PC-3 (cell line): ENCODE measurements around the gene SGK2. TPM values are rescaled to one million over a fixed set of nuclear protein-coding genes. Genes with fewer than 3 reads are reported as not detected.

Experiments
- ATAC-seq: fragments of 200-7000 bp; cut with Tn5 transposase; 2 replicates; pipeline ENCODE4 v1.9.1; 2020; ENCODE audit warnings: mild to moderate bottlenecking, moderate library complexity
- BruUV-seq: library from RNA; stranded (reverse); fragments of 400-500 nt; replicated peaks from 2 replicates; lab custom pipeline; 2021; lab: Mats Ljungman, UMichigan
- CTCF ChIA-PET: fragments of 300-600 bp; sonication (Branson Sonifier 250); formaldehyde crosslinking; loops from one replicate; lab custom pipeline; 2022; ENCODE audit warnings: antibody characterized with exemption; lab: Charles Lee
- POLR2A ChIA-PET: fragments of 300-600 bp; sonication (Branson Sonifier 250); formaldehyde crosslinking; loops from one replicate; lab custom pipeline; 2022; ENCODE audit warnings: antibody characterized with exemption; ENCODE audit not compliant: unreplicated experiment; lab: Charles Lee
- DNase-seq: peaks from one replicate; pipeline ENCODE4 v3.0.0-alpha.2; 2015
- H2AFZ ChIP-seq: fragments of 300-600 bp; sonication (generic); 2 replicates; pipeline ENCODE4 v1.6.0; 2016; ENCODE audit warnings: antibody characterized with exemption, low read length
- H3F3A ChIP-seq: fragments of 300-600 bp; sonication (generic); one replicate; pipeline ENCODE4 v1.6.0; 2017; ENCODE audit warnings: antibody characterized with exemption, low read length, control low read depth, mild to moderate bottlenecking; ENCODE audit not compliant: unreplicated experiment
- H3K27ac ChIP-seq: fragments of 300-600 bp; sonication (generic); 2 replicates; pipeline ENCODE4 v1.5.1; 2016; ENCODE audit warnings: mild to moderate bottlenecking, low read length
- H3K27me3 ChIP-seq: fragments of 300-600 bp; sonication (generic); 2 replicates; pipeline ENCODE4 v1.6.1; 2016; ENCODE audit warnings: low read length, mixed read lengths
- H3K36me3 ChIP-seq: fragments of 300-600 bp; sonication (generic); 2 replicates; pipeline ENCODE4 v1.6.1; 2016; ENCODE audit warnings: low read depth, mixed run types, low read length, mixed read lengths
- H3K4me1 ChIP-seq: fragments of 300-600 bp; sonication (generic); 2 replicates; pipeline ENCODE4 v1.5.1; 2016; ENCODE audit warnings: low read length; ENCODE audit not compliant: insufficient read depth
- H3K4me2 ChIP-seq: fragments of 300-600 bp; sonication (generic); 2 replicates; pipeline ENCODE4 v1.6.0; 2016; ENCODE audit warnings: low read length
- H3K4me3 ChIP-seq: fragments of 300-600 bp; sonication (generic); 2 replicates; pipeline ENCODE4 v1.5.1; 2016; ENCODE audit warnings: mild to moderate bottlenecking, low read length, mixed read lengths
- H3K79me2 ChIP-seq: fragments of 300-600 bp; sonication (generic); 2 replicates; pipeline ENCODE4 v1.6.1; 2017; ENCODE audit warnings: low read length, mixed read lengths
- H3K9ac ChIP-seq: fragments of 300-600 bp; sonication (generic); 2 replicates; pipeline ENCODE4 v1.6.0; 2016; ENCODE audit warnings: mild to moderate bottlenecking, low read length
- H3K9me2 ChIP-seq: fragments of 300-600 bp; sonication (generic); replicated peaks from 2 replicates; pipeline ENCODE4 v1.6.1; 2016; ENCODE audit warnings: mixed run types, low read length, mixed read lengths
- H3K9me3 ChIP-seq: fragments of 300-600 bp; sonication (generic); 2 replicates; pipeline ENCODE4 v1.6.1; 2016; ENCODE audit warnings: low read length, mixed read lengths
- H4K20me1 ChIP-seq: fragments of 300-600 bp; sonication (generic); 2 replicates; pipeline ENCODE4 v1.6.1; 2016; ENCODE audit warnings: low read length, mixed read lengths
- CTCF ChIP-seq: fragments of 300-600 bp; sonication (generic); conservative IDR thresholded peaks from 2 replicates; pipeline ENCODE4 v1.5.1; 2017; ENCODE audit warnings: antibody characterized with exemption, low read depth, mild to moderate bottlenecking, low read length
- EZH2 ChIP-seq: fragments of 300-600 bp; sonication (generic); IDR thresholded peaks from one replicate; pipeline ENCODE4 v1.6.1; 2017; ENCODE audit warnings: antibody characterized with exemption, mild to moderate bottlenecking, low read length; ENCODE audit not compliant: unreplicated experiment
- EZH2phosphoT487 ChIP-seq: fragments of 300-600 bp; sonication (generic); IDR thresholded peaks from 2 replicates; pipeline ENCODE4 v1.6.1; 2018; ENCODE audit warnings: mild to moderate bottlenecking, antibody characterized with exemption, low read length, borderline replicate concordance
- intact Hi-C: fragments of 100-400 bp; cut with micrococcal nuclease; formaldehyde crosslinking; loops from 2 replicates; pipeline ENCODE4 v1.9.0; 2023
- total RNA-seq: library from RNA; depleted of rRNA; stranded (reverse); fragments of >200 nt; gene quantifications from 2 replicates; pipeline ENCODE4 v1.2.3, GENCODE V29; 2014

Gene SGK2
- total RNA-seq, 1 experiment from 2014 or later = 6.6 TPM

GRCh38 chr20:43543138-43543537 is 15.7 kb upstream of the SGK2 start:
- H3K9ac ChIP-seq = no peak overlapping the region
- no peak overlapping the region for H3K27ac ChIP-seq
- ATAC-seq (no peak), DNase-seq (no peak)
- ChIA-PET POLR2A (no interaction called here), CTCF (no interaction called here)
- peaks cover 3% of the 10 kb centered on the region; the same call in 1 of the 2 replicates for H3K36me3 ChIP-seq
- no peaks in the 10 kb centered on the region for H3K79me2 ChIP-seq
- H3K4me3 ChIP-seq = no peak overlapping the region
- no peaks in the 10 kb centered on the region for H3K9me3 ChIP-seq
- H3K4me1 ChIP-seq = peaks cover 24% of the 10 kb centered on the region
- no peak overlapping the region for H2AFZ ChIP-seq
- no peaks in the 10 kb centered on the region for H3K27me3 ChIP-seq
- intact Hi-C loops = no loop called here
- H3K9me2 ChIP-seq = no peaks in the 10 kb centered on the region
- no TSS peak for BruUV-seq
- peaks cover 3% of the 10 kb centered on the region; the same call in 1 of the 2 replicates for H4K20me1 ChIP-seq
- H3F3A ChIP-seq = no peaks in the 10 kb centered on the region
- TF ChIP-seq CTCF = no peak
- TF ChIP-seq EZH2phosphoT487 = no peak
- no peak for TF ChIP-seq EZH2
- H3K4me2 ChIP-seq = no peak overlapping the region

DNA sequence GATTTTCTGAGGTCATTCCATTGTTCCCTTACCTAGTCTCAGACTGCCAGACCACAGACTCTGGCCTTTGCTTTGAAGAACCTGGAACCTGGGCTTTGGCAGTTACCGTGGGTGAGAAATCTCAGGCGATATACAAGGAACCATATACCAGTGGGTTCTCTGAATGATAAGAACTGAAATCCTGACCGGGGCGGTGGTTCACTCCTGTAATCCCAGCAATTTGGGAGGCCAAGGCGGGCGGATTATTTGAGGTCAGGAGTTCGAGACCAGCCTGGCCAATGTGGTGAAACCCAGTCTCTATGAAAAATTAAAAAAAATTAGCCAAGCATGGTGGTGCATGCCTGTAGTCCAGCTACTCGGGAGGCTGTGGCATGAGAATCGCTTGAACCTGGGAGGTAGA is 14.3 kb upstream of the SGK2 start:
- Histone ChIP-seq H3K9ac (no peak overlapping the region), H3K27me3 (no peaks in the 10 kb centered on the region), H3K79me2 (no peaks in the 10 kb centered on the region), H3F3A (no peaks in the 10 kb centered on the region), H3K9me3 (no peaks in the 10 kb centered on the region), H3K9me2 (no peaks in the 10 kb centered on the region), H4K20me1 (peaks cover 3% of the 10 kb centered on the region; the same call in 1 of the 2 replicates), H2AFZ (no peak overlapping the region), H3K4me3 (no peak overlapping the region), H3K27ac (no peak overlapping the region), H3K4me1 (peaks cover 24% of the 10 kb centered on the region), H3K36me3 (peaks cover 3% of the 10 kb centered on the region; the same call in 1 of the 2 replicates), H3K4me2 (no peak overlapping the region)
- no peak for ATAC-seq
- CTCF ChIA-PET = no interaction called here
- intact Hi-C loops = no loop called here
- TF ChIP-seq CTCF (no peak), EZH2 (no peak), EZH2phosphoT487 (no peak)
- POLR2A ChIA-PET = no interaction called here
- BruUV-seq = no TSS peak
- no peak for DNase-seq

DNA sequence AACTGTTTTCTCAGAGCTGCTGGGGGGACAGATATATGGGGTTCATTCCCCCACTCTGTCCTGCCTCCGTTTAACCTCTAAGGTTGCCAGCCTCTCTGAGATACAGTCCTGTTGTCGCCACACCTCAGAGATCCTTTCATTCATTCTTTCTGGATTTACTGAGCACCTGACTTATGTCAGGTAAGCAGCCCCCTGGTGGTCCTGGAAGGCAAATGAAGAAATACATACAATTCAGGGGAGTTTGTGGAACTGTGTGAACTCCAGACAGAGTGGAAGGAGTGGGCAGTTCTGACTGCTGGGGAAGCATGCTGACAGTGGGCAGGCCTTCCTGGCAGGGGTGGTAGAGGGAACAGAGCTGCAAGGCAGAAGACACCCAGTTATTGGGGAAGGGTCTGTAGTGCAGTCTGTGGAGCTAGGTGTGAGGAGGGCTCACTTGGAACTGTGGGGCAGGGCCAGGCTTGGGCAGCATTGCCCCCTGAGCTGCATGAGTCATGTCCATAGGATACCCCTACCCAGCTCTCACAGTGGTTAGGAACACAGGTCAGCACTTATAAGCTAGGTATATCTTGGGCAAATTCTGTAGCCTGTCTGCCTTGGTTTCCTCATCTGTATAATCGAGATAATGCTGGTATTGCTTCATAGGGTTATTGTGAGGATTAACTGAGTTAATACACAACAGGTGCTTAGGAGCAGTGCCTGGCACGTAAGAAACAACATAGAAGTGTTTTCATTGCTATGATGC is 12.8 kb upstream of the SGK2 start:
- Histone ChIP-seq H3K27ac (no peak overlapping the region), H3K36me3 (peaks cover 3% of the 10 kb centered on the region; the same call in 1 of the 2 replicates), H3F3A (no peaks in the 10 kb centered on the region), H3K4me2 (no peak overlapping the region), H3K27me3 (no peaks in the 10 kb centered on the region), H4K20me1 (peaks cover 3% of the 10 kb centered on the region; the same call in 1 of the 2 replicates), H3K79me2 (no peaks in the 10 kb centered on the region), H3K9ac (no peak overlapping the region), H2AFZ (no peak overlapping the region), H3K9me3 (no peaks in the 10 kb centered on the region), H3K9me2 (no peaks in the 10 kb centered on the region), H3K4me3 (no peak overlapping the region), H3K4me1 (peaks cover 17% of the 10 kb centered on the region)
- ChIA-PET CTCF (no interaction called here), POLR2A (no interaction called here)
- no peak for ATAC-seq
- DNase-seq = no peak
- no peak for TF ChIP-seq CTCF
- no peak for TF ChIP-seq EZH2phosphoT487
- TF ChIP-seq EZH2 = no peak
- no TSS peak for BruUV-seq
- intact Hi-C loops = no loop called here
